Neutrophil (primary cell): ENCODE data around the gene TSC22D3.
"Not testable (repeated sequence)": the region's sequence is repeated elsewhere in the genome, so short reads cannot be mapped to it uniquely, and the experiment has no call there.

ENCODE experiments used
- H3K27ac ChIP-seq: fragments of 200-600 bp; sonication (generic); 2 replicates; pipeline ENCODE4 v1.5.1; 2016; ENCODE audit warnings: mild to moderate bottlenecking, moderate library complexity
- H3K27me3 ChIP-seq: fragments of 200-600 bp; sonication (generic); 2 replicates; pipeline ENCODE4 v1.6.0; 2016; ENCODE audit warnings: mild to moderate bottlenecking
- H3K36me3 ChIP-seq: fragments of 200-600 bp; sonication (generic); 2 replicates; pipeline ENCODE4 v1.5.1; 2017
- H3K4me1 ChIP-seq, 2 experiments: fragments of 200-600 bp in 1 of 2; sonication (generic) in 1 of 2; 1 replicate in 1 of 2; 2 replicates in 1 of 2; pipeline versions ENCODE4 v1.5.1 to v1.6.1; 2013 to 2016; ENCODE audit warnings: low read depth in 1 of 2, low read length in 1 of 2, mild to moderate bottlenecking in 1 of 2, moderate library complexity in 1 of 2; ENCODE audit not compliant: control insufficient read depth in 1 of 2, insufficient read depth in 1 of 2
- H3K4me3 ChIP-seq, 2 experiments: fragments of 200-600 bp in 1 of 2; sonication (generic) in 1 of 2; 1 replicate in 1 of 2; 2 replicates in 1 of 2; pipeline ENCODE4 v1.5.1; 2013 to 2016; ENCODE audit warnings: low read depth in 1 of 2, low read length in 1 of 2, mild to moderate bottlenecking in 1 of 2, moderate library complexity in 1 of 2
- H3K9me3 ChIP-seq: fragments of 200-600 bp; sonication (generic); 2 replicates; pipeline ENCODE4 v1.5.1; 2016
- CTCF ChIP-seq: fragments of 200-600 bp; sonication (generic); IDR thresholded peaks from 2 replicates; pipeline ENCODE4 v1.5.1; 2016; ENCODE audit warnings: antibody characterized with exemption

Gene TSC22D3

GRCh38 chrX:107686792-107687191, 88.8 kb downstream of the TSC22D3 start:
- Histone ChIP-seq H3K27me3 (no peaks in the 10 kb centered on the region), H3K36me3 (no peaks in the 10 kb centered on the region), H3K4me1 (peaks cover 55 to 68% of the 10 kb centered on the region in 2 experiments), H3K27ac (peak overlapping the region; percentile 87), H3K9me3 (no peaks in the 10 kb centered on the region), H3K4me3 (no peak overlapping the region)
- TF ChIP-seq CTCF: no peak

GRCh38 chrX:107686026-107686425, 89.6 kb downstream of the TSC22D3 start:
- H3K27ac ChIP-seq: peak overlapping the region; percentile 87
- TF ChIP-seq CTCF: no peak
- peaks cover 55 to 63% of the 10 kb centered on the region in 2 experiments for H3K4me1 ChIP-seq

GRCh38 chrX:107685586-107685985, 90.0 kb downstream of the TSC22D3 start:
- not testable (repeated sequence) for H3K36me3 ChIP-seq, H3K9me3 ChIP-seq, H3K27me3 ChIP-seq
- peaks cover 55 to 62% of the 10 kb centered on the region in 2 experiments for H3K4me1 ChIP-seq
- peak overlapping the region; percentile 87 for H3K27ac ChIP-seq
- H3K4me3 ChIP-seq: peak overlapping the region in 1 of 2 experiments; percentile 28

More at GRCh38 chrX:107686026-107686425, 89.6 kb downstream of the TSC22D3 start:
- H3K9me3 ChIP-seq: no peaks in the 10 kb centered on the region
- H3K36me3 ChIP-seq: no peaks in the 10 kb centered on the region
- no peak overlapping the region for H3K4me3 ChIP-seq
- H3K27me3 ChIP-seq: no peaks in the 10 kb centered on the region

GRCh38 chrX:107684956-107685385, 90.6 kb downstream of the TSC22D3 start:
- Histone ChIP-seq H3K4me3 (peak overlapping the region; percentile 15 to 28), H3K9me3 (no peaks in the 10 kb centered on the region), H3K4me1 (peaks cover 55 to 66% of the 10 kb centered on the region in 2 experiments), H3K27me3 (no peaks in the 10 kb centered on the region), H3K36me3 (no peaks in the 10 kb centered on the region), H3K27ac (peak overlapping the region; percentile 87)
- no peak for TF ChIP-seq CTCF

- no peaks in the 10 kb centered on the region for H3K27me3 ChIP-seq
- peak overlapping the region in 1 of 2 experiments; percentile 19 for H3K4me3 ChIP-seq
- H3K4me1 ChIP-seq: peaks cover 55 to 77% of the 10 kb centered on the region in 2 experiments
- H3K36me3 ChIP-seq: no peaks in the 10 kb centered on the region
- no peaks in the 10 kb centered on the region for H3K9me3 ChIP-seq
- H3K27ac ChIP-seq: peak overlapping the region; percentile 87
- TF ChIP-seq CTCF: no peak
These were observed 91.7 kb downstream of the TSC22D3 start for GRCh38 chrX:107683931-107684330.

- no peaks in the 10 kb centered on the region for H3K9me3 ChIP-seq
- TF ChIP-seq CTCF: no peak
- H3K27ac ChIP-seq: peak overlapping the region; percentile 87
- H3K4me1 ChIP-seq: peaks cover 52 to 76% of the 10 kb centered on the region in 2 experiments
- H3K27me3 ChIP-seq: no peaks in the 10 kb centered on the region
- no peak overlapping the region for H3K4me3 ChIP-seq
- no peaks in the 10 kb centered on the region for H3K36me3 ChIP-seq
These were observed 92.3 kb downstream of the TSC22D3 start for GRCh38 chrX:107683124-107683895.
